GM11168 (cell line): ENCODE results near the gene AP5B1.

Experiments
- in situ Hi-C: fragments of 300-500 bp; cut with MboI; formaldehyde crosslinking; loops from one replicate; pipeline ENCODE4 v1.12.0; 2022; ENCODE audit warnings: low sequenced_read_pairs; ENCODE audit not compliant: unreplicated experiment

AP5B1 gene

DNA sequence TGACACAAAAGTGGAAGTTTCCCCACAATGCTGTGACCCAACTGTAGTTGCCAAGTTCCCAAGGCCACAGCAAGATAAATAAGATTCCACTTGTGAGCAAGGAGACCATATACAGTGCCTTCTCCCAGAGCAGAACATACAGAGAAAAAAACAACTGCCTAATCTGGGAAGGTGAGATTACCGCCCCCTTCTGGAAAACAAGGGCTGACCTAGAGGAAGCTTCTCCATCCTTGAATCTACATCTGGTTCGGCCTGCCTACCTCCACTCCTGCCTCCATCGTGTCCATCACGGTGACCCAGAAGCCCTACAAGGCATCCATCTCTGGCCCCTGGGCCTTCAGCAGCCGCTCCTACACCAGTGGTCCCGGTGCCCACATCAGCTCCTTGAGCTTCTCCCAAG is 54.1 kb downstream of the AP5B1 start:
- in situ Hi-C loops = no loop called here
